Measurements from ENCODE around the gene HOXC11. TPM values are rescaled to one million over a fixed set of nuclear protein-coding genes. Genes with fewer than 3 reads are reported as not detected.

The HOXC11 gene
- total and polyA plus RNA-seq, 2 of the 4 experiments (the other 2 are of a cell fraction), result not detected

GRCh38 chr12:53924521-53925405, 48.2 kb upstream of the HOXC11 start (continued):
- no peak for TF ChIP-seq USF2 (IDR thresholded peaks at IDR 0.05; ENCODE audit: low read depth, low read length)

DNA sequence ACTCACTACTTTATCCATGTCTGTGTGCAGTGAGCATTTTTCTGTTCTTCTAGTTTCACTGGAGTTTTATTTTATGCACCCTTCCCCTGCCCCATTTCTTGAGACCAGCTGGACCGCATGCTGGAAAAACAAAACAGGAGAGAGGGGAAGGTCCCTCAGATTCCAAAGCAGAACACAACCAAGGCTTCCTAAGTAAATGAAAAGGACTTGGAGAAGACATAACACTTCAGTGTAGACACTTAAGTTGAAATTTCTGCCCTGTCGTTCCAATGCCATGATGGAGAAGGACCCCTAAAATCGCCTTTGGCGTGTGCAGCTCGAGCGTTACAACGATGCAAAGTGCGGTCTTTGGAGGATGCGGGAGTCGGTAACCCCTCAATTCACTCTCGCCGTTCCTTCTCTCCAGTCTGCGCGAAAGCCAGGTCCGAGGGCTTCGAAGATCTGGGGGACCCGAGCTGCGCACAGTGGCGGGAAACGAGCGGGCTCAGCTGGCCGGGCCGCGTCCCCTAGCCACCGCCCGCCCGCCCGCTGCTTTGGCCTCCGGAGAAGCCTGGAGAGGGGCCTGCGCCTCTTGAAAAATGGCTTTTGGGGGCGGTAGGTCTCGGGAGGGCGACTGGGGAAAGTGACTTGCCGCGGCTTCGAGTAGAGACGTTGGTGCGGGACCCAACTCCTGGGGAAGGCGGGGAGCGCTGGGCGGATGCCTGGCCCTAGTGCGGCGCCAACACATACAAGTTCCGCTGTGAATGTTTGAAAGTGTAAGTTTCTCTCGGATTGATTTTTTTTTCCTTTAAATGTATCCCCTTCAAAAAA, 45.5 kb upstream of the HOXC11 start:
- dilution Hi-C loops (cut with HindIII; ENCODE audit: low sequenced_read_pairs, unreplicated experiment), result no loop called here
- TF ChIP-seq ELK1 (IDR thresholded peaks at IDR 0.05; ENCODE audit: borderline replicate concordance, low read depth, low read length) (no peak), RFX5 (IDR thresholded peaks at IDR 0.05; ENCODE audit: low read depth, low read length) (no peak), CHD1 (IDR thresholded peaks at IDR 0.05; ENCODE audit: low read depth, low read length) (no peak), MAZ (IDR thresholded peaks at IDR 0.05; ENCODE audit: borderline replicate concordance, low read depth, low read length) (no peak), POLR2A (IDR thresholded peaks at IDR 0.05; ENCODE audit: low read depth, low read length) (no peak), CTCF (conservative IDR thresholded peaks at IDR 0.05; ENCODE audit: low read depth, low read length) (no peak), MAFK (IDR thresholded peaks at IDR 0.05; ENCODE audit: low read depth, low read length) (no peak), RAD21 (IDR thresholded peaks at IDR 0.05; ENCODE audit: low read length) (no peak), CEBPB (IDR thresholded peaks at IDR 0.05; ENCODE audit: low read depth, low read length) (no peak), MXI1 (IDR thresholded peaks at IDR 0.05; ENCODE audit: borderline replicate concordance, low read depth, low read length) (no peak)

More for the DNA sequence above, 45.5 kb upstream of the HOXC11 start:
- H2BK20ac ChIP-seq (ENCODE audit: low read depth, low read length), result no peak overlapping the region
- no peak overlapping the region for H3K18ac ChIP-seq (ENCODE audit: low read depth, low read length)
- no peak overlapping the region for H3K4ac ChIP-seq (ENCODE audit: low read depth, low read length)
- CTCF ChIA-PET, result no interaction called here
- ATAC-seq (ENCODE audit: low read depth) (no peak), DNase-seq (no peak)
- no peak overlapping the region for H4K91ac ChIP-seq (ENCODE audit: insufficient read depth, low read depth, low read length)
- no peak overlapping the region for H3K56ac ChIP-seq (ENCODE audit: extremely low read depth, insufficient read depth, low read length)
- WGBS, 2 experiments (ENCODE audit: extremely low coverage in 2 of 2, insufficient read length in 1 of 2), result 2% methylated on average over 9 of the region's 45 CpGs; no CpG with 5 or more reads in 1 of the 2 experiments
- H2BK5ac ChIP-seq (ENCODE audit: low read depth, low read length, poor library complexity, severe bottlenecking), result no peak overlapping the region
- H3K4me1 ChIP-seq (ENCODE audit: control insufficient read depth, insufficient read depth, low read length), result no peaks in the 10 kb centered on the region
- no TSS peak for BruUV-seq (replicated peaks)
- H4K8ac ChIP-seq (ENCODE audit: low read depth in 2 of 2, low read length in 2 of 2), result no peak overlapping the region
- POLR2A ChIA-PET (ENCODE audit: unreplicated experiment), result no interaction called here
- H2AFZ ChIP-seq (replicated peaks; ENCODE audit: low read length, poor library complexity), result peak overlapping the region; percentile 37
- no peak overlapping the region for H3K4me2 ChIP-seq (ENCODE audit: low read depth, low read length)
- peaks cover 6% of the 10 kb centered on the region; the same call in 1 of the 2 replicates for H3K9me3 ChIP-seq (ENCODE audit: control insufficient read depth, insufficient read depth, low read length)
- H3K79me1 ChIP-seq (ENCODE audit: low read depth in 1 of 2, low read length in 2 of 2), result no peaks in the 10 kb centered on the region
- in situ Hi-C loops (cut with MboI; ENCODE audit: low sequenced_read_pairs) (no loop called here), intact Hi-C loops (cut with micrococcal nuclease) (no loop called here)
- H4K20me1 ChIP-seq (ENCODE audit: insufficient read depth, low read length), result no peaks in the 10 kb centered on the region
- H3K4me3 ChIP-seq (ENCODE audit: insufficient read depth, low read depth, low read length), result no peak overlapping the region
- H4K5ac ChIP-seq (ENCODE audit: low read depth, low read length), result no peak overlapping the region
- no peak overlapping the region for H3K9ac ChIP-seq (ENCODE audit: low read depth, low read length)
- no peaks in the 10 kb centered on the region for H3K36me3 ChIP-seq (ENCODE audit: control insufficient read depth, insufficient read depth, low read length)
- H3K27ac ChIP-seq (ENCODE audit: insufficient read depth, low read length), result no peak overlapping the region
- H2AK5ac ChIP-seq (ENCODE audit: low read depth, low read length), result no peak overlapping the region
- no peak overlapping the region for H2BK120ac ChIP-seq (ENCODE audit: low read depth, low read length)
- no peak overlapping the region for H2BK15ac ChIP-seq (ENCODE audit: low read depth, low read length)
- no peak overlapping the region for H3K14ac ChIP-seq (replicated peaks; ENCODE audit: low read depth, low read length)
- no peak overlapping the region for H3K23ac ChIP-seq (ENCODE audit: low read depth, low read length)
- H2AK9ac ChIP-seq (replicated peaks; ENCODE audit: low read depth, low read length, poor library complexity), result no peak overlapping the region
- H3K27me3 ChIP-seq (ENCODE audit: control insufficient read depth, insufficient read depth, low read length), result peaks cover 78% of the 10 kb centered on the region
- no peaks in the 10 kb centered on the region for H3K9me1 ChIP-seq (ENCODE audit: insufficient read depth, low read length)
